ENCODE data around the gene XRRA1.

DNA sequence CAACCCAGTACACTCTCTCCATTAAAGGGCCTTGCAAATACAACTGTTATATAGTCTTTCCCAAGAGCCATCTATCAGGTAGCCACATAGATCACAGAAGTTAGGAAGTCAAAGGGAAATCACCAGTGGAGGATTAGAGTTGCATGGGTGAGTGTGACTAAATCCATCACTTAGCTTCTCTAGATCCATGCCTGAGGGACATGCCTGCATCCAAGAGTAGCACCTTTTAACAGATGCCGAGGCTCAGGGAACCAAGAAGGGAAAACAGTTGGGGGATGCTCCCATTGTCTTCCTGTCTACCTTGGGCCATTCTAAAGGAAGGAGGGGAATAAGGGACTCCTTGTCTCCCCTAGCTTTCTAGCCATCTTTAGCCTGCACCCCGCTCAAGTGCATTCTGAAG is 77.9 kb downstream of the XRRA1 start:
- TF ChIP-seq TCF7L2 (IDR thresholded peaks at IDR 0.05; ENCODE audit: low read depth, low read length), result no peak
- TF ChIP-seq CTCF (IDR thresholded peaks at IDR 0.05), result no peak
- TF ChIP-seq, protein P1, sequence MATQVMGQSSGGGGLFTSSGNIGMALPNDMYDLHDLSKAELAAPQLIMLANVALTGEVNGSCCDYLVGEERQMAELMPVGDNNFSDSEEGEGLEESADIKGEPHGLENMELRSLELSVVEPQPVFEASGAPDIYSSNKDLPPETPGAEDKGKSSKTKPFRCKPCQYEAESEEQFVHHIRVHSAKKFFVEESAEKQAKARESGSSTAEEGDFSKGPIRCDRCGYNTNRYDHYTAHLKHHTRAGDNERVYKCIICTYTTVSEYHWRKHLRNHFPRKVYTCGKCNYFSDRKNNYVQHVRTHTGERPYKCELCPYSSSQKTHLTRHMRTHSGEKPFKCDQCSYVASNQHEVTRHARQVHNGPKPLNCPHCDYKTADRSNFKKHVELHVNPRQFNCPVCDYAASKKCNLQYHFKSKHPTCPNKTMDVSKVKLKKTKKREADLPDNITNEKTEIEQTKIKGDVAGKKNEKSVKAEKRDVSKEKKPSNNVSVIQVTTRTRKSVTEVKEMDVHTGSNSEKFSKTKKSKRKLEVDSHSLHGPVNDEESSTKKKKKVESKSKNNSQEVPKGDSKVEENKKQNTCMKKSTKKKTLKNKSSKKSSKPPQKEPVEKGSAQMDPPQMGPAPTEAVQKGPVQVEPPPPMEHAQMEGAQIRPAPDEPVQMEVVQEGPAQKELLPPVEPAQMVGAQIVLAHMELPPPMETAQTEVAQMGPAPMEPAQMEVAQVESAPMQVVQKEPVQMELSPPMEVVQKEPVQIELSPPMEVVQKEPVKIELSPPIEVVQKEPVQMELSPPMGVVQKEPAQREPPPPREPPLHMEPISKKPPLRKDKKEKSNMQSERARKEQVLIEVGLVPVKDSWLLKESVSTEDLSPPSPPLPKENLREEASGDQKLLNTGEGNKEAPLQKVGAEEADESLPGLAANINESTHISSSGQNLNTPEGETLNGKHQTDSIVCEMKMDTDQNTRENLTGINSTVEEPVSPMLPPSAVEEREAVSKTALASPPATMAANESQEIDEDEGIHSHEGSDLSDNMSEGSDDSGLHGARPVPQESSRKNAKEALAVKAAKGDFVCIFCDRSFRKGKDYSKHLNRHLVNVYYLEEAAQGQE (IDR thresholded peaks at IDR 0.05; ENCODE audit: insufficient read depth in 1 of 2, low read depth in 2 of 2, low read length in 1 of 2), result no peak
- TF ChIP-seq POLR2AphosphoS5 (IDR thresholded peaks at IDR 0.05; ENCODE audit: low read depth, low read length), result no peak
